Stimulated activated memory B cell treated with anti-CD40 and anti-IgM and Interleukin-4, amounts not matched to agents 10 μg/mL and 1 μg/mL and 100 μg/mL, for 72 hours (primary cell): ENCODE results near the gene RABL3.
"Not testable (repeated sequence)": the region's sequence is repeated elsewhere in the genome, so short reads cannot be mapped to it uniquely, and the experiment has no call there.

ENCODE experiments used
- ATAC-seq: fragments of 150-1000 bp; cut with Tn5 transposase; 2 replicates; pipeline ENCODE4 v1.10.0; 2021
- H3K27ac Mint-ChIP-seq: one replicate; pipeline ENCODE4 v1.8.0; 2022; ENCODE audit warnings: mild to moderate bottlenecking, mixed read lengths
- H3K27me3 Mint-ChIP-seq: one replicate; pipeline ENCODE4 v1.8.0; 2022; ENCODE audit warnings: mixed read lengths
- H3K36me3 Mint-ChIP-seq: one replicate; pipeline ENCODE4 v1.8.0; 2022; ENCODE audit warnings: mixed read lengths
- H3K4me1 Mint-ChIP-seq: one replicate; pipeline ENCODE4 v1.8.0; 2022; ENCODE audit warnings: mixed read lengths
- H3K4me3 Mint-ChIP-seq: one replicate; pipeline ENCODE4 v1.8.0; 2022; ENCODE audit warnings: mild to moderate bottlenecking, moderate library complexity, mixed read lengths
- H3K9me3 Mint-ChIP-seq: one replicate; pipeline ENCODE4 v1.8.0; 2022; ENCODE audit warnings: mixed read lengths

RABL3 gene

GRCh38 chr3:120719167-120719834, 23.0 kb downstream of the RABL3 start:
- peaks cover 38% of the 10 kb centered on the region for H3K4me1 Mint-ChIP-seq
- peak overlapping the region; percentile 13 for H3K27ac Mint-ChIP-seq
- peak overlapping the region; percentile 67 for H3K4me3 Mint-ChIP-seq
- H3K27me3 Mint-ChIP-seq, ATAC-seq, H3K9me3 Mint-ChIP-seq: not testable (repeated sequence)
- peaks cover 44% of the 10 kb centered on the region for H3K36me3 Mint-ChIP-seq

GRCh38 chr3:120713262-120713661, 29.1 kb downstream of the RABL3 start:
- Mint-ChIP-seq H3K4me3 (no peak overlapping the region), H3K27ac (no peak overlapping the region), H3K4me1 (peaks cover 19% of the 10 kb centered on the region), H3K27me3 (no peaks in the 10 kb centered on the region), H3K36me3 (peaks cover 15% of the 10 kb centered on the region), H3K9me3 (no peaks in the 10 kb centered on the region)
- no peak for ATAC-seq

- Mint-ChIP-seq H3K27ac (no peak overlapping the region), H3K27me3 (no peaks in the 10 kb centered on the region), H3K4me1 (peaks cover 19% of the 10 kb centered on the region), H3K9me3 (no peaks in the 10 kb centered on the region), H3K36me3 (peaks cover 32% of the 10 kb centered on the region), H3K4me3 (no peak overlapping the region)
- no peak for ATAC-seq
Observed at GRCh38 chr3:120710369-120710768, 31.9 kb downstream of the RABL3 start.

GRCh38 chr3:120708408-120708807, 33.9 kb downstream of the RABL3 start:
- Mint-ChIP-seq H3K9me3 (peaks cover 2% of the 10 kb centered on the region), H3K4me1 (peaks cover 12% of the 10 kb centered on the region), H3K4me3 (no peak overlapping the region), H3K27me3 (no peaks in the 10 kb centered on the region), H3K36me3 (peaks cover 39% of the 10 kb centered on the region), H3K27ac (peak overlapping the region; percentile 35)
- ATAC-seq = no peak

- ATAC-seq = no peak
- Mint-ChIP-seq H3K36me3 (peaks cover 47% of the 10 kb centered on the region), H3K27me3 (no peaks in the 10 kb centered on the region), H3K27ac (no peak overlapping the region), H3K9me3 (peaks cover 4% of the 10 kb centered on the region), H3K4me3 (no peak overlapping the region), H3K4me1 (peaks cover 12% of the 10 kb centered on the region)
Observed at GRCh38 chr3:120706950-120707349, 35.4 kb downstream of the RABL3 start.

GRCh38 chr3:120705884-120706582, 36.3 kb downstream of the RABL3 start:
- Mint-ChIP-seq H3K27ac (no peak overlapping the region), H3K9me3 (peaks cover 4% of the 10 kb centered on the region), H3K27me3 (no peaks in the 10 kb centered on the region), H3K4me1 (peaks cover 12% of the 10 kb centered on the region), H3K36me3 (peaks cover 47% of the 10 kb centered on the region), H3K4me3 (no peak overlapping the region)
- no peak for ATAC-seq

GRCh38 chr3:120699333-120699732, 43.0 kb downstream of the RABL3 start:
- H3K9me3 Mint-ChIP-seq = peaks cover 4% of the 10 kb centered on the region
- peaks cover 46% of the 10 kb centered on the region for H3K36me3 Mint-ChIP-seq
- ATAC-seq = no peak
- H3K4me3 Mint-ChIP-seq = no peak overlapping the region
- H3K27ac Mint-ChIP-seq = no peak overlapping the region
- H3K27me3 Mint-ChIP-seq = no peaks in the 10 kb centered on the region
- H3K4me1 Mint-ChIP-seq = peaks cover 6% of the 10 kb centered on the region

GRCh38 chr3:120693439-120694171, 48.7 kb downstream of the RABL3 start:
- Mint-ChIP-seq H3K36me3 (peaks cover 38% of the 10 kb centered on the region), H3K4me1 (peaks cover 9% of the 10 kb centered on the region), H3K4me3 (no peak overlapping the region), H3K27ac (peak overlapping the region; percentile 79), H3K9me3 (no peaks in the 10 kb centered on the region), H3K27me3 (no peaks in the 10 kb centered on the region)
- ATAC-seq = no peak

- Mint-ChIP-seq H3K36me3 (peaks cover 38% of the 10 kb centered on the region), H3K4me3 (no peak overlapping the region), H3K27ac (peak overlapping the region; percentile 60)
Observed at GRCh38 chr3:120689395-120689794, 52.9 kb downstream of the RABL3 start.

GRCh38 chr3:120688121-120688520, 54.2 kb downstream of the RABL3 start:
- peak; percentile 92 for ATAC-seq
- Mint-ChIP-seq H3K36me3 (peaks cover 31% of the 10 kb centered on the region), H3K27ac (peak overlapping the region; percentile 48)

More at GRCh38 chr3:120689395-120689794, 52.9 kb downstream of the RABL3 start:
- H3K4me1 Mint-ChIP-seq = peaks cover 17% of the 10 kb centered on the region
- ATAC-seq = no peak
- H3K9me3 Mint-ChIP-seq = no peaks in the 10 kb centered on the region
- H3K27me3 Mint-ChIP-seq = no peaks in the 10 kb centered on the region

GRCh38 chr3:120685411-120685810, 56.9 kb downstream of the RABL3 start:
- H3K4me3 Mint-ChIP-seq = no peak overlapping the region
- no peaks in the 10 kb centered on the region for H3K27me3 Mint-ChIP-seq
- no peaks in the 10 kb centered on the region for H3K9me3 Mint-ChIP-seq
- H3K4me1 Mint-ChIP-seq = peaks cover 16% of the 10 kb centered on the region
- H3K27ac Mint-ChIP-seq = peak overlapping the region; percentile 22
- ATAC-seq = no peak
- H3K36me3 Mint-ChIP-seq = peaks cover 15% of the 10 kb centered on the region

More at GRCh38 chr3:120688121-120688520, 54.2 kb downstream of the RABL3 start:
- Mint-ChIP-seq H3K4me3 (no peak overlapping the region), H3K27me3 (no peaks in the 10 kb centered on the region), H3K4me1 (peaks cover 12% of the 10 kb centered on the region), H3K9me3 (no peaks in the 10 kb centered on the region)

- Mint-ChIP-seq H3K4me3 (no peak overlapping the region), H3K36me3 (peaks cover 15% of the 10 kb centered on the region)
Observed at GRCh38 chr3:120684896-120685295, 57.4 kb downstream of the RABL3 start.

GRCh38 chr3:120683671-120684301, 58.5 kb downstream of the RABL3 start:
- H3K27ac Mint-ChIP-seq = no peak overlapping the region
- no peaks in the 10 kb centered on the region for H3K9me3 Mint-ChIP-seq
- ATAC-seq = no peak
- peaks cover 26% of the 10 kb centered on the region for H3K4me1 Mint-ChIP-seq
- H3K27me3 Mint-ChIP-seq = no peaks in the 10 kb centered on the region
- H3K4me3 Mint-ChIP-seq = no peak overlapping the region
- H3K36me3 Mint-ChIP-seq = peaks cover 15% of the 10 kb centered on the region

More at GRCh38 chr3:120684896-120685295, 57.4 kb downstream of the RABL3 start:
- H3K27me3 Mint-ChIP-seq = no peaks in the 10 kb centered on the region
- H3K9me3 Mint-ChIP-seq = no peaks in the 10 kb centered on the region
- peaks cover 17% of the 10 kb centered on the region for H3K4me1 Mint-ChIP-seq
- no peak for ATAC-seq
- H3K27ac Mint-ChIP-seq = peak overlapping the region; percentile 22

- ATAC-seq = no peak
- H3K4me3 Mint-ChIP-seq = no peak overlapping the region
- peaks cover 27% of the 10 kb centered on the region for H3K4me1 Mint-ChIP-seq
- peaks cover 15% of the 10 kb centered on the region for H3K36me3 Mint-ChIP-seq
- H3K27ac Mint-ChIP-seq = peak overlapping the region; percentile 25
- H3K27me3 Mint-ChIP-seq = no peaks in the 10 kb centered on the region
- H3K9me3 Mint-ChIP-seq = no peaks in the 10 kb centered on the region
Observed at GRCh38 chr3:120683213-120683612, 59.1 kb downstream of the RABL3 start.

- Mint-ChIP-seq H3K9me3 (peaks cover 5% of the 10 kb centered on the region), H3K4me1 (peaks cover 29% of the 10 kb centered on the region), H3K36me3 (peaks cover 21% of the 10 kb centered on the region), H3K27ac (peak within 1 kb of the TSS; percentile 25), H3K4me3 (no peak within 1 kb of the TSS), H3K27me3 (no peaks in the 10 kb centered on the region)
- no peak for ATAC-seq
Observed at GRCh38 chr3:120682095-120682681, 60.1 kb downstream of the RABL3 start, which contains the start of gene HGD. HGD (minus strand) TSS chr3:120682239; CDS start chr3:120682111, 128 bp downstream.
